Superior temporal gyrus (tissue), 1 donor: ENCODE results near the gene MAP3K4.
A peak's percentile ranks its signal among the peaks of the same experiment; 100 is the strongest.

Experiments
- DNase-seq: peaks from one replicate; pipeline ENCODE4 v3.0.0-alpha.2; 2016; ENCODE audit errors: extremely low spot score

Gene MAP3K4, protein sequence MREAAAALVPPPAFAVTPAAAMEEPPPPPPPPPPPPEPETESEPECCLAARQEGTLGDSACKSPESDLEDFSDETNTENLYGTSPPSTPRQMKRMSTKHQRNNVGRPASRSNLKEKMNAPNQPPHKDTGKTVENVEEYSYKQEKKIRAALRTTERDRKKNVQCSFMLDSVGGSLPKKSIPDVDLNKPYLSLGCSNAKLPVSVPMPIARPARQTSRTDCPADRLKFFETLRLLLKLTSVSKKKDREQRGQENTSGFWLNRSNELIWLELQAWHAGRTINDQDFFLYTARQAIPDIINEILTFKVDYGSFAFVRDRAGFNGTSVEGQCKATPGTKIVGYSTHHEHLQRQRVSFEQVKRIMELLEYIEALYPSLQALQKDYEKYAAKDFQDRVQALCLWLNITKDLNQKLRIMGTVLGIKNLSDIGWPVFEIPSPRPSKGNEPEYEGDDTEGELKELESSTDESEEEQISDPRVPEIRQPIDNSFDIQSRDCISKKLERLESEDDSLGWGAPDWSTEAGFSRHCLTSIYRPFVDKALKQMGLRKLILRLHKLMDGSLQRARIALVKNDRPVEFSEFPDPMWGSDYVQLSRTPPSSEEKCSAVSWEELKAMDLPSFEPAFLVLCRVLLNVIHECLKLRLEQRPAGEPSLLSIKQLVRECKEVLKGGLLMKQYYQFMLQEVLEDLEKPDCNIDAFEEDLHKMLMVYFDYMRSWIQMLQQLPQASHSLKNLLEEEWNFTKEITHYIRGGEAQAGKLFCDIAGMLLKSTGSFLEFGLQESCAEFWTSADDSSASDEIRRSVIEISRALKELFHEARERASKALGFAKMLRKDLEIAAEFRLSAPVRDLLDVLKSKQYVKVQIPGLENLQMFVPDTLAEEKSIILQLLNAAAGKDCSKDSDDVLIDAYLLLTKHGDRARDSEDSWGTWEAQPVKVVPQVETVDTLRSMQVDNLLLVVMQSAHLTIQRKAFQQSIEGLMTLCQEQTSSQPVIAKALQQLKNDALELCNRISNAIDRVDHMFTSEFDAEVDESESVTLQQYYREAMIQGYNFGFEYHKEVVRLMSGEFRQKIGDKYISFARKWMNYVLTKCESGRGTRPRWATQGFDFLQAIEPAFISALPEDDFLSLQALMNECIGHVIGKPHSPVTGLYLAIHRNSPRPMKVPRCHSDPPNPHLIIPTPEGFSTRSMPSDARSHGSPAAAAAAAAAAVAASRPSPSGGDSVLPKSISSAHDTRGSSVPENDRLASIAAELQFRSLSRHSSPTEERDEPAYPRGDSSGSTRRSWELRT (N-terminal part only)

GRCh38 chr6:160991406-160992060 is at the start of gene MAP3K4:
TSS of gene MAP3K4 (plus strand) at chr6:160991769. CDS start at chr6:160991932, 163 bp downstream.
- DNase-seq, result peak; percentile 68

- DNase-seq, result no peak
Measured at GRCh38 chr6:160943997-160944396, 47.6 kb upstream of the MAP3K4 start.

- no peak for DNase-seq
Measured at GRCh38 chr6:160945516-160946177, 45.9 kb upstream of the MAP3K4 start.

DNA sequence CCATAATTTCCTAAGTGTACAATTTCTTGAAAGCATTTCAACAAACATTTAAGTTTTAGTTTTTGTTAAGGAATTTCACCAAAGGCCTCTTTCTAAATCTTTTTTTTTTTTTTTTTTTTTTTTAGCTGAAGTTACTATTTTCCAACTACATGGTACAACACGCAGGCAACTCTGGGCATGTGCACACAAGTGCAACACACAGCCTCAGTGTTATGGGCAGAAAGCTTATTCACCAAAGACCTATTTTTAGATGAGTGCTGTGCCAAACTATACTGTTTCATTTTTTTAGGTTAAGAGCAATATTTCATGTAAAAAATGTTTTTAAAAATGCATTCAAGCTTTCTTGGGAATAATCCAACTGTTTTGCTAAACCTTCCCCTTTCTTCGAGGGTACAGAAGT is 42.0 kb upstream of the MAP3K4 start:
- DNase-seq, result no peak

DNA sequence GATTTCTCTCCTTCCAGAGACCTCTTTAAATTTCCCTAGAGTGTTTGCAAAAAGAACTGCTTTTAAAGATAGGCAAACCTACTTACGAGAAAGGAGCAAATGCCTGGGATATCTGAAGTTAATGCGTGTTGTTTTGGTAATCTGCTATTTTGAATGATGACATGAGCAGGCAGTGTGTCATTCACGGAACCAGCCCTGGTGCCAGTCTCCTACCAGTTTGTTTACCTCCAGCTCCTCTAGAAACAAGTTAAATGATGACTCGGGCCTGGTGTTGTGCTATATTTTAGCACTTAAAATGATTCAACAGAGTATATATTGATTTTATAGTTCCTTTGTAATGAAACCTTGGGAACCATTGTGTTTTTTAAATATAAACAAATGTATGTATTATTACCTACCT is 41.1 kb upstream of the MAP3K4 start:
- DNase-seq, result no peak

- no peak for DNase-seq
Measured at GRCh38 chr6:160951187-160952030, 40.2 kb upstream of the MAP3K4 start.

GRCh38 chr6:160952633-160953281 is 38.8 kb upstream of the MAP3K4 start:
- DNase-seq, result no peak

DNA sequence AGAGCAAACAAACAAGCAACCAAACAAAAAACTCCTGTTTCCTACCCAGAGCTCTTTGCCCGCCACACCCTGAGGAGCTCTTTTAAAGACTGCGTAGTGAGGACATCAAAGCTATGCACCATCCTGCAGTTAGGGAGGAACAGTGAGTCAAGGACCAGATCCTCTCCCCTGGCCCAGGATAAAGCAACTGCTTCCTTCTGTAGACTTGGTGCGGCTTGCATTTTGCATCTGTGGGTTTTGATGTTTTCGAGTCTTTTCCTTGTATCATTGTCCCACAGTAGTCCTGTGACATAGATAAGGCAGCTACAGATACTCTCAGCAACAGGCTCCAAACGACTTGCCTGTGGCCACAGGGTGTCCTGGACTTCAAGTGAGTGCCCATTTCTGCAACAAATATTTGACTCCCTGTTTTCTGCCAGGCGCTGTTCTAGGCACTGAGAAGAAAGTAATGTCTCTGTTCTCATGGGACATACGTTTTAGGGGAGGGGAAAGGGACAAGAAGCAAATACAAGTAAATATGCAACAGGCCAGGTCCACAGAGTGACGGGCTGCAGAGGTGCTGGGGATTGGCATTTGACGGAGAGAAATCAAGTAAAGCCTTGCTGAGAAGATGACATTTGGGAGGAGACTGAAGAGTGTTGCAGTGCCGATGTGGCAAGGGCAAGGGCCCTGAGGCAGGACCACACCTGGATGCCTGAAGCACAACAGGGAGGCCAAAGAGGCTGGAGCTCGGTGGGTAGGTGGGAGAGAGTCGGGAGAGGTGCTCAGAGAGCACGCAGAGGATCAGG is 35.9 kb upstream of the MAP3K4 start:
- no peak for DNase-seq

GRCh38 chr6:160956300-160957035 is 35.1 kb upstream of the MAP3K4 start:
- DNase-seq, result no peak

DNA sequence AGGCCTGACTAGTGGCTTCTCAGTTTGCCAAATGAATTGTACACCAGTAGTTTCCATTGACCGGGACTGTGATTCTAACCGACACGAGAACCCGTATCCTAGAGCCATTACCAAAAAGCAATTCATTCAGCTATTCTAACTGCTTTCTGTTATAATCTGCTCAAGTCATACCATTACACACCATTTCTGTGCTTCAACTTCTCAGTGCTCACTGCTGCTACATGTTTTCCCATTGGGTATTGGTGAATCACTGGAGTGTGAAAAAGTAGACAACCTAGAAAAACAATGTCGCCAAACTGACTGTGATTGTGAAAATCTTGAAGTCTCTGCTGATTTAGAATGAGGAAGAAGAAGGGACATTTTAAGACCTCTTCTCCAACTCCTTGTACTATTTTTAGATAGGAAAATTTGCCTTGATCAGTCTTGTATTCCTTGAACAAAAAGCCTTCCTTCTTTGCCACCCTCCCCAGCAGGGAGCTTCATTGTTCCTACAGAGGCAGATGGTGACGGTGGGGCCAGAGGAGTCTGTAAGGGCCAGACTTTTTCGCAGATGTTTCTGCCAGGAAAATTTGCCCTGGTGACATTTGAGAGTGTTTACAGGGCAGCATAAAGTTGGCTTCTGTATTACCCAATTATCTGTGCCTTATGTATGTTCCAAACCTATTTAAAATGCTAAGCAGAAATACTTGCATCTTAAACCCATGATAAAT is 31.7 kb upstream of the MAP3K4 start:
- no peak for DNase-seq

- no peak for DNase-seq
Measured at GRCh38 chr6:160960839-160961238, 30.7 kb upstream of the MAP3K4 start.

- DNase-seq, result no peak
Measured at GRCh38 chr6:160962835-160963623, 28.5 kb upstream of the MAP3K4 start.

GRCh38 chr6:160963651-160964050 is 27.9 kb upstream of the MAP3K4 start:
- DNase-seq, result no peak

DNA sequence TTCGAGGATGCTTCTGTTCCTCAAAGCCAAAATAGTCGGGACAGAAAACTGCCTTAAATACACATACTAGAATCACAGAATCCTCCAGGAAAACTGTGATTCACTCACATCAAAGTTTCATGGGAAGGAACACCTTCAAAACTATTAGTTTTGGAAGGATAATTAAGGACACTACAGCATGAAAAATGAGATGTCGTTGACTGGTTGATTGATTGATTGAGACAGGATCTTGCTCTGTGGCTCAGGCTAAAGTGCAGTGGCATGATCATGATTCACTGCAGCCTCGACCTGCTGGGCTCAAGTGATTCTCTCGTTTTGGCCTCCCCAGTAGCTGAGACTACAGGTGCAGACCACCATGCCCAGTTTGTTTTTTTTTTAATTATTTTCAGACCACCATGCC is 25.7 kb upstream of the MAP3K4 start:
- no peak for DNase-seq

DNA sequence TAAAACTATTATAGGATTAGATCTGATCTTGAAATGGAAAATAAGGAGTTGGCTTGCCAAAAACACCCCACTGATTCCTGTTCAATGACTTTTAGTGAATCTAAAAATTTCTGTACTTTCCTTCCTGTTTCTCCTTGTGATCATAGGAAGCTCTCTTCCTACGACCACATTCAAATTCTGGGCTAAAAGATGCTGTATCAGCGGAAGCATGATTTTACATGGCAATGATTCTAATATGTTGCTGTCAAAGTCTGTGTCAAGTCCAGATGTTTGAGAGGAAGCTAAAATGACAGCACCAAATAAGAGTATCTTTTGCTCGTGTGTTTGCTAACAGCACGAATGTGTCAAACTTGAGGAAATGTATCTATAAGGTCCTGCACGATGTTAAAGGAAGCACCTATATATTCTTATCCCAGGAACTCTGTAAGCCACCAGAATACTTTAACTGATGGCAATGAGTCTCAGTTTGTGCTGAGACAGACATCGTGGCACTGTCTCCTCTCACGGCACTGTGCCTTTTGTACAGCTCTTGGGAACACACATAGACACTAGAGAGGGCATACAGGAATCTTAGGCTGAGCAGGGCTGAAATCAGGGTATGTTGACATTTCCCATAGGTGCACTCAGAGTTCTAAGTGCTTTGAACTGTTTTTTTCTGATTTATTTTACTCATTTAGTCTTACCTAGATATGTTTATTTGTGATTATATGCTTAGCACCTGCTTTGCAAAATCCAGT is 24.9 kb upstream of the MAP3K4 start:
- DNase-seq, result no peak

DNA sequence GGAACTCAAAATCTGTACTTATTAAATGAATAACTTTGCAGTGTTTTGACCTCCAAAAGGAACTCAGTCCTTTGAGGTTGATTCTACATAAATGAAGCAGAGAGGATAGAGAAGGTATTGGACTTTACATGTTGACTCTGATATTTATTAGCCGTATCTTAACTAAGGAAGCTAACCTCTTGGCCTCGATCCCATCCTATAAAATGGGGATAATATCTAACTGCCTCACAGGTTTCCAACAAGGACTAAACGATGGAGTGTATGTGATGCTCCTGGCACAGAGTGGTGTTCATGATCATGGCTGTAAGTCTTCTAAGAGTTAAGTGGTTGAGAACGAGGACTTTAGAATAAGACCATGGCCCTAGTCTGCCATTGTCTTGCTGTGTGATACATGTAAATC is 24.2 kb upstream of the MAP3K4 start:
- DNase-seq, result no peak
